Activated CD4-positive, alpha-beta T cell treated with anti-CD3 and anti-CD28 coated beads for 24 hours (primary cell): ENCODE data around the gene DDX10.

ENCODE experiments used
- DNase-seq, 2 donors: peaks; one replicate each; pipeline ENCODE4 v3.0.0-alpha.2; 2020; ENCODE audit warnings: low read depth in 2 of 2

The DDX10 gene

DNA sequence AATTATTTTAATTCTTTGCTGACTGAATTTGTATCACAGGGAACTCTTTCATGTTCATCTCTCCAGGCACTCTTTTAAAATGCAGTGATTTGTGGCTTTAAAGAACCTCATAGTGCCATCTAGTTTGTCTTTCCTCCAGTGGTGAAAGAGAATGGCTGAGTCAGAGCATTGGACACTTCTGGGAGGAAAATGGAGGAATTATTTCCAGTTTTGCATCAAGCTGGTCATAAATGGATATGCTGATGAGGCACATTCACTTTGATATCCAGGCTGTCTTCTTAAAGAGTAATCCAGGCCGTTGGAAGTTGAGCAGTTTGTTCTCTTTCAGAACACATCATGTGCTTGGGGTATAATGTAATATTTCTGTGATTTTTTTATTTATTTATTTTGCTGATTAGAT, 273.7 kb downstream of the DDX10 start:
- DNase-seq = no peak

DNA sequence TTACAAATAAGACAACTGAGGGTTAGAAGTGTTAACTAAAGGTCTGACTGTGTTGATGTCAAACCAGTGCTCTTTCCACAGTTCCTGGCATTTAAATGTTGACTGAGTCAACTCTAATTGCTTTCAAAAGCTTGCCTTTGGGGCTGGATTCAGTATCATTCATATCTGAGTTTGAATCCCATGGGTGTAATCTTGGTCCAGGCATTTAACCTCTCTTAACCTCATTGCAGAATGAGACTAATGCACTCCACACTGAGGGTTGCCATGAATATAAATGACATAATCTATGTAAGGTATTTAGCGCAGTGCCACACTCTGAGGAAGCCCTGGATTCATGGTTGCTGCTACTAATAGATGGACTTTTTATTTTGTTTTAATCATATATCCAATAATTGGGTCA, 274.3 kb downstream of the DDX10 start:
- DNase-seq = no peak

DNA sequence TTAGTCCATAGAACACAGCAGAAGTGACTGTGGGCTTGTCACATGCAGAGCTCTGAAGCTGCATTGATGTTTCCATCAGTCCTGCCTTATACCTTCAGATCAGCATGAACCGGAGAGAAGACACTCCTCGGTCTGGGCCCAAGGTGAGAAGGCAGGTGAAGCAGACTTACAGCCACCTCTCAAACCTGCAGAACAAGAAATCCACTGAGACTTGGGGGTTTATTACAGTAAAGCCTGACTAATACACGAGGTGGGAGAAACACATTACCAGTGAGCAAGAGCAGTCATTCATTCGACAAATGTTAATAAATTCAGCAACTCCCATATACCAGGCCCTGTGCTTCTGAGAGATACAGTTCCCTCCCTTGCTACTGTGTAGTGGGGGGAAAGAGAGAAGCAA, 279.0 kb downstream of the DDX10 start:
- no peak for DNase-seq

DNA sequence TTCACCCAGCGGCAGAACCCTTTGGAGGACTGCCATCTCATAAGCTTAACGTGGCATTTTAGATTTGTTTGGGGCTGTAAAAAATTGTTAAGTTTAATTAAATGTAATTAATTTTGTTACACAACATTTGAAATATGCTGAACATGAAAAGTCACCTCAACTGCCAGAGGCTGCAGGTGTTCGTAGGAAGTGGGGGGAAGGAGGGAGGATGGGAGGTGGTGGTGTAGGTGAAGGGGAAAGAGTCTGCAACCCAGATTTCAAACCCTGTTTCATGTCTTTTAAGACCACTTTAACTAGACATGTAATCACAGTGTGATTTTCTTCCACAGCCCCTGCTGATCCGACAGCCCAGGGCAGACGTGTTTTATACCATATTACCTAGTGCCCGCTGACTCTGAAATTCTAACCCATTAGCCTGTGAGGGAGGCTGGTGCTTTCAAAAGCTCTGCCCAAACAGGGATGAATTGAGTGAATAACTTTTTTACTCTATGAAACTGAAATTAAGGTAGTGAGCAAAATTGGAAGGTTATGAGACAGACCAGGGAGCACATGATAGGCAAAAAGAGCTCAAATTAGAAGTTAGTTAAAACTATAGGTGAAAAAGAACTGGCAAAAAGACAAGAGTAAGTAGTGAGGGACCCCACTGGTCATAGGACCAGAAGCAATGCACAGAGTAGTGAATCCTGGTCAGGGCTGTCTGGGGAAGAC, 279.8 kb downstream of the DDX10 start:
- DNase-seq = no peak

DNA sequence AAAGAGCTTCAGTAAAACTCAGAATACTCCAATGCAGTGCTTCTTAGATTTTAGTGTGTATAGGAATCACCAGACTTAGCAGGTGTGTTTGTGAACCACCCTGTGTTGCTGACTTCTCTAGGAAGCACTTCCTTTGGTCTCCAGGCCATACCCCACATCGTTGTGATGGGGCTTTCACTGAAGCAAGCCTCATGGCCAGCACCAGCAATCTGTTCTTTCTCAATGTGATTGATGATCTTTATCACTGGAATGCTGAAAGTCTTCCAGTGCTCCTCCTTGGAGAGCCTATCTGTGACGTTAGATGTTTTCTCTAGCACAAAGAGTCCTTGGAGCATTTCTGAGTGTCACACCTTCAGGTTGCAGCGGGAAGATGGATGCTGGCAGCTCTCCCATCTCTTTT, 280.5 kb downstream of the DDX10 start:
- no peak for DNase-seq

DNA sequence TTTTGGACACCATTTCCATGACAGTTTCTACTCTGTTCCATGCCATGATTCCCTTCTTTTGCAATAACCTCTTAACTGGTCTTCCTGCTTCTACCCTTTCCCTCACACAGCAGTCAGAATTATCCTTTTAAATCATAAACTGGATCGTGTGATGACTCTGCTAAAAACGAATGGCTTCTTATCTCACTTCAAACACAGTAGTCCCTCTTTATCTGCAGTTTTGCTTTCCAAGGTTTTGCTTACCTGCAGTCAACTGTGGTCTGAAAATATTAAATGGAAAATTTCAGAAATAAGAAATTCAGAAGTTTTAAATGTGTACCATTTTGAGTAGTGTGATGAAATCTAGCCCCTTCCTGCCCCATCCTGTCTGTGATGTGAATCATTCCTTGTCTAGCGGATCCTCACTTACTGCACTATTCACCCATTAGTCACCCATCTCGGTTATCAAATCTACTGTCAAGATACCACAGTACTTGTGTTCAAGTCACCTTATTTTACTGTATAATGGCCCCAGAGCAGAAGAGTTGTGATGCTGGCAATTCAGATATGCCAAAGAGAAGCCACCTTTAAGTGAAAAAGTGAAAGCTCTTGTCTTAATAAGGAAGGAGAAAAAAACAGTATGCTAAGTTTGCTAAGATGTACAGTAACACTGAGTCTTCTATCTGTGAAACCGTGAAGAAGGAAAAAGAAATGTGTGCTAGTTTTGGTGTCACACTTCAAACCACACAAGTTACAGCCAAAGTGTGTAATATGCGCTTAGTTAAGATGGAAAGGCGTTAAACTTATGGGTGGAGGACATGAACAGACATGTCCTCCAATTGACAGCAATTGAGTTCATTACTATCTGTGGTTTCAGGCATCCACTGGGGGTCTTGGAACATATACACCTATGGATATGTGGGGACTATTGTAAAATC, 283.0 kb downstream of the DDX10 start:
- no peak for DNase-seq

DNA sequence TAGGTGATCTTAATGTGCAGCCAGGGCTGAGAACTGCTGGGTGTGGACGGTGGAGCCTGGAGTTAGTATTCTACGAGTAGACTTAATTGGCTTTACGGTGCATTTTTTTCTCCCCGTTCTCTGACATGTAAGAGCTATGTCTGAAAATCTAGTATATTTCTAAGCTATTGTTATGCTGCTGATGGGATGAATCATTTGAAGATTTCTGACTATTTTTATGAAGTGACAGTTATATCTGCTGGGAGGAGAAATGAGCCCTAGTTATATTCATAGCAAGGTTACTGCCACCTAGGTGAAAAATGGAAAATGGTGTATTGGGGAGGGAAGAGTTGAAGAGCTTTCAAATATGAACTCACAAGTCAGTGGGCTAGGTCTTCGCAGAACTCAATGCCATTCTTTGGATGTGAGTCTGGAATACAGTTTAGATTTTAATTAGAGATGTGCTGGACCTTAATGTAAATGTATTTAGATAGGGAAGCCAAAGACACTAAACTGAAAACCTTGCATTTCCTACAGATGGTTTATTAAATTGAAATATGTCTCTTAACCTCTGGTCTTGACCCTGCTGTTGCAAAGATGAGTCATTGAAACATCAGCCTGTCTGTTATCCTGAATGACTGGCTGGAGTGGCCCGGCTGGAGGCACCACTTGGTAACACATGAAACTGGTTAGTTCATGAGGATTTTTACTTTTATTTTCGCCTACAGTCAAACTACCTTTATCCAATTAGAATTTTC, 293.7 kb downstream of the DDX10 start:
- no peak for DNase-seq

DNA sequence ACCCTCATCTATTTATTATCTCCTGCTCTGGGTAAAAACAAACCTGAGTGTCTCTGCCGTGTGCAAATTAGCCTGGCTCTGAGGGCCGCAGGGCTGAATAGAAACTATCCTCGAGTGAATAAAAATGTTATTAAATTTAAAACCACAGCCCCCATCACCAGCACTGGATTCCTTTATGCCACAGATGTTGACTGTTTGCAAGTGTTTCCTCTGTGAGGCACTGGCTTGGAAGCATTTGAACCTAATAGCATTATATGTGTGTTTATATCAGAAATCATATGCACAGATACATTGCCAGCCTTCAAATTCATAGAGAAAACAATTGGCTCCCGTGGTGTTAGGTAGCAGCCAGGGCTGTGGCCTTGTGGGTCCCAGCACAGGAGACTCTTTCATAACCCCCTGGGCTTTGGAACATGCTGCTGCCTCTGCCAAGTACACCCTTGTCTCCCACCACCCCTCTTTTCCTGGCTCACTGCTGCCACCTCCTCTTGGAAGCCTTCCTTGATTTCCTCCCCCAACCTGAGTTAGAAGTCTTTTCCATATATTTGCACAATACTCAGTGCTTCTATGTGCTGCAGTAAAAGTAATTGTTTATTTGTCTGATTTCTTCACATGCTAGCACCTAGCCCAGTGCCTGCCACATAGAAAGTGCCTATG, 294.4 kb downstream of the DDX10 start:
- no peak for DNase-seq

DNA sequence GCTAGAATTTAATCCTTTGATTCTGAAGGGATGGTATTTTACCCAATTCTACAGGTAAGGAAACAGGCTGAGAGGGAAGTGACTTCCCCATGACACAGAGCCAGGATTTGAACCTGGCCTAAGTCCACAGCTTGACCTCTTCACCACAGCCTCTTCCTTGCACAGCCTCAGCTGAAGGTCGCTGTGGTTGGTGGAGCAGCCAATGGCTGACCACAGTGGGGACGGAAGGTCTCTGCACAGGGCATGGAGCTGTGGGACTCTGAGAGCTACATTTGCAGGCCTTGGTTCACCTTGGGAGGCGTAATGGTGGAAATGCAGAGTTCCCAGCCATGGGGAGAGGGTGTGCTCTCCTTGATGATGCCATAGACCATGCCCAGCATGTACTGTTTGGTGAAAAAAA, 295.0 kb downstream of the DDX10 start:
- no peak for DNase-seq

DNA sequence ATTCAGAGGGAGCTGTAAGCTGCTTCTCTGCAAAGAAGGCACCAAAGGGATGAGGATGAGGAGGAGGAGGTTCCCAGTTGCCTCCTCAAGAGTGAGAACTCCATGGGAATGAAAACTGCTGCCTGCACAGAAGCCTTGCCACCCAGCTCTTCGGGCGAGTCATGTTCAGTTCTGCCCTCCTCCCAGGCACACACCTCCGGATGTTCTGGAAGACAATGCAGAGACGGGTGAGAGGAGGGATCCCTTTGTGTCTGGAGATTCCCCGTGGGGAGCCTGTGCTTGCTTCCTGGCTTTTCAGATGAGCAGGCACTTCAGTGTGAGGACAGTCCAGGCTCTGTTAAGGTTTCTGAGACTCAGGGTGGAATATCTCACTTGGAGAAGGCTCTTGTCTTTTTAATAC, 295.6 kb downstream of the DDX10 start:
- no peak for DNase-seq

DNA sequence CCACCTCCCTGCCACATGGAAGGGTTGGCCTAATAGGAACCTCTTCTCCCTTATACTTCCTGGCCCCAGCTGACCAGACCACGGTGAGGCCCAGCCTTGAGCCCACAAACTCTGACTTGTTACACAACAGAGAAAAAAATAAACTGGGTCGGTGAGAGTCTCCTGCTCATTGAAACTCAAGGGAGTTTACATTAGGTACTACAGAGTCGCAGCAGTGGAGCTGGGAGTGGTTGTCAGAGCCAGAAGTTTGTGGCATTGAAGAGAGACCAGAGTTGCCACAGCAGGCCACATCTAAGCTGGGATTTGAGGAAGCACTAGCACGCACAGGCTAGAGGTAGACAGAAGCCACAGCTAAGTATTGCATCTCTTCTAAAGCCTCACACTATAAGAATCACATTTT, 296.2 kb downstream of the DDX10 start:
- DNase-seq = no peak

DNA sequence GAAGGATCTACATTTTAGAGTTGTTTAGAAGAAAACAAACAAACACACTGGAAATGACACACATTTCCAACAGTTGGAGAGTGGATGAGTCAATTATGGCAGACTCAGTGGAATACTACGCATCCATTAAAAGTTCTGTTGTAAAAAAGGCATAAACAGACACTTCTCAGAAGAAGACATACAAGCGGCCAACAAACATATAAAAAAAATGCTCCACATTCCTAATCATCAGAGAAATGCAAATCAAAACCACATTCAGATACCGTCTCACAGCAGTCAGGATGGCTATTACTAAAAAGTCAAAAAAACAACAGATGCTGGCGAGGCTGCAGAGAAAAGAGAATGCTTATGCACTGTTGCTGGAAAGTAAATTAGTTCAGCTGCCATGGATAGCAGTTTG, 298.2 kb downstream of the DDX10 start:
- no peak for DNase-seq

DNA sequence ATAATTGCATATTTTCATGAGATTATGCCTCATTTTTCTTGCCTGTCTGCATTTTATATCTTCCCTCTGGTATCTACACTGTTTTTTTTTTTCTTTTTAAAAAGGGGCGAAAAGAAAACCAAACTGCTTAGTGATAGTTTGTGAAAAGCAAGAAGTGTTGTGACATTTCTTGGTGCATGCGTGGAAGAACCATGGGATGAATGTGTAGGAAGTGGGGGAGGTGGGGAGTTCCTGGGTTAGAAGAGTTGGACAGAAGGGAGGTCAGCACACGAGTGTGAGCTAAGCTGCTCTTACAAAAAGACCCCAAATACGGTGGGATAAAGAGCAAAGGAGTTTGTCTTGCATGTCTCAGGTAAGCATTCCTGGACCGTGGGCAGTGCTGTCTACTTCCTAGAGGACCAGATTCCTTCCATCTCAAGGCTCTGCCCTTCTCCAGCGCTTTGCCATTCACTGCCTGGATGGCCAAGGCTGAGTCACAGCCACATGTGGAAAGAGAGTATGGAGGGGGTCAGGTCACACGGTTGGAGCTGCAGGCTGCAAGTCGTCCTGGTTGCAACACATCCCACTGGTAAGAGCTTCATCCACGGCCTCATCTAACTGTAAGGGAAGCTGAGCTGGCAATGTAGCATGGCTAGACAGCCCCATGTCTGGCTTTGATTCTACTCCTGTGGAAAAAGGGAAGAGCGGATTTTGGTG, 300.6 kb downstream of the DDX10 start:
- DNase-seq = no peak

DNA sequence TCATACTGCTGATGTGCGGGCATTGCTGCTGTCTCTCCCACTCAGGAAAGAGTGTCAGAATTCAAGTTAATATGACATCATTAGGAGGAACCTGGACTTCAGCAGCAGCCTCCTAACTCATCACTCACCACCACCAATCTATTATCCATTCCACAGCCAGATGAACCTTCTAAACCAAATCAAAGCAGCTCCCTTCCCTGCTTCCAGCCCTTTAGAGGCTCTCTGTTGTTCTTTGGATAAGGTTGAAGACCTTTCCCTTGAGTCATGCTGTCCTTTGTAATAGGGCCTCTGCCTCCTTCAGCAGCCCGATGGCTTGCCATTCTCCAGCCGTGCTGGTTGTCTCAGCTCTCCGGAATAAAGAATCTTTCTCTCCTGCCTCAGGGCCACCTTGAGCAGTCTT, 301.3 kb downstream of the DDX10 start:
- no peak for DNase-seq

DNA sequence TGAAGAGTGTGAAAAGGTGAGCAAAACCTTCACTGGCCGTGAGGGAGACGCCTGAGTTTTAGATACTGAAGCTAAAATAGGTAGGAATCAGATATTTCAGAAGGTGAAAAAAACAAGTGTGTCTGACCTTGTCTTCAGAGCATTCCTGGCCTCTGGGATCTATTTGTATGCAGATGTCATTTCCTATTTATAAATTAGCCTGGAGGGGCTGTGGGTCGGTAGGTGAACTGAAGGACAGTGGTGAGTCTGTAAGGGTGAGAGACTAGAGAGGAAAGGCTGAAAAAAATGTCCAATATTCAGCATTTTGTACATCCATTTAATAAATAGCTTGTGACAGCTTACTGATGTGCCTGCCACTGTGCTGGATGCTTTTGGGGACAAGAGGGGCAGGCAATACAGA, 302.1 kb downstream of the DDX10 start:
- DNase-seq = no peak

DNA sequence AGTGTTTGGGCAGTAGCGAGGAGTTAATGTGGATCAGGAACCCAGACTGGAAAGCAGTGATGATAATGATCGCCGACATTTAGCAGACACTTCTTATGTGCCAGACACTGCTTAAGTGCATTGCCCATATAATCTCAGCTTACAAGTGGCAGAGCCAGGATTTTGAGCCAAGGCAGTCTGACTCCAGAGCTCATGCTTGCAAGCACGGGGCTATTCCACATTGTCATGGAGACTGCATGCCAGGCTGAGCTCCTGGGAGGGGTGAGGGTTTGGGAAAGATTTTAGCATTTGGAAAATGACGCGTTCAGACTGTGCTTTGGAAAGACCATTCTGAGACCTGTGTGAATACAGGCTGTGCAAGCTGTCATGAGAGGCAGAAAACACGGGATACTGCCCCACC, 302.7 kb downstream of the DDX10 start:
- no peak for DNase-seq

DNA sequence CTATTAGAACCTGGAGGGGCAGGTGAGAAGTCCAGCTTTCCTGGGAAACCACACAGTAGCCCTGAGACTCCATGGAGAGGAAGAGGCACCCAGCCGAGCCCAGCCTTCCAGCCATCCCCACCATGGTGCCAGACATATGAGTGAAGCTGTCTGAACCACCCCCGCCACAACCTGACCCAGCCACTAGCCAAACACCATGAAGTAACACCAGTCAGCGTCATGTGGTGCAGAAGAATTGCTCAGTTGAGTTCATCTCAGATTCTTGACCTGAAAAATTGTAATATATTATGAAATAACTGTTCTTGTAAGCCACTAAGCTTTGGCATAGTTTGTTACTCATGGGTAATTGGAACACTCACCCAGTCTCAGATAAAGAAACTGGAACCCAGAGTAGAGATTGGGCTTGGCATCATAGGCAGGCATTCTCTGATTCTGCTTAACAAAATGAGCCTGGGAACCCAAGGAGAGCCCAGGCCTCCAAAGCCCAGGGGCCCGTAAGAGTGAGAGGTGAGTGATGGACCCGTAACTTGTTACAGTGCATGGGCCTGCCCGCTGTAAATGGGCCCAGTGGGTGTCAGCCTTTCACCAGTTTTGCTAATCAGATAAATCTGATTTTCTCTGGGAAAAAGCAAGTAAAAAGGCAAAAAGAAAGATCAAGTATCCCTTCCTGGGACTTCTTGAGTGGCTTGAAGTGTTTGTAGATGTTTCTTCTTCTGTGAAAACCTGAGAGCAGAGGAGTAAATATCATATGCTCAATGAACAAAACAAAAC, 305.5 kb downstream of the DDX10 start:
- DNase-seq = no peak

DNA sequence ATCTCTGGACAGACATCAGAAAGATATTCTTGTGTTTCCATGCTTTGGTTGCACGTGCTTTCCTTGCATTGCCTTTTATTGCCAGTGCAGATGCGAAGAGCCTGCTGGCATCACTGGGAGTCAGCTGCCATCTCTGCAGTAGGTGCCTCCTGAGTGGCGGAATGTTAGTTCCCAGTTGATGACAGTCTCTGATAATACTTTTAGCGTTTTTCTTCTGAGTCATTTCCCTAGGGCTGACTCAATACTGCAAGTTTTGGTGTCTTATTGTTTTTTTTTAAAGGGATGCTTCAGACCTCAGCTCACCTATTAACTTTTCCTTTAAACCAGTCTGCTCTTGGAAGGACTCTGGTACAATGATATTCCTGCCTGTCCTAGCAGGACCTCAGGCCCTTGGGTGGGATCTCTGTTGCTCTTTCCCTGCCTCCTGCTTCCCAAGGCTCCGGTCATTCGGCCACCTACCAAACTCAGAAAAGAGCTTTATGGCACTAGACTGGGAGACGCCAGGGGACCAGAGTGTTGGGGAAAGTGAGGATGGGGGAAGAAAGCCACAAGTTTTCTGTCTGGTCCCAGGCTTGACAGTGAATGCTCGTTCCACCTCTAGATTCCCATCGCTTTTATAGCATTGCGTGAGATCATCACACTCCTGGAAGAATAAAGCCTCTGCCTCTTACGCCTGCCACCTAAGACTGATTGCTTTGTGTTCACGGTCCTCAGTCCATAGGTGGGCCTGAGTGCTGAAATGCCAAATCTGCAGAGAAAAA, 308.7 kb downstream of the DDX10 start:
- DNase-seq = no peak

DNA sequence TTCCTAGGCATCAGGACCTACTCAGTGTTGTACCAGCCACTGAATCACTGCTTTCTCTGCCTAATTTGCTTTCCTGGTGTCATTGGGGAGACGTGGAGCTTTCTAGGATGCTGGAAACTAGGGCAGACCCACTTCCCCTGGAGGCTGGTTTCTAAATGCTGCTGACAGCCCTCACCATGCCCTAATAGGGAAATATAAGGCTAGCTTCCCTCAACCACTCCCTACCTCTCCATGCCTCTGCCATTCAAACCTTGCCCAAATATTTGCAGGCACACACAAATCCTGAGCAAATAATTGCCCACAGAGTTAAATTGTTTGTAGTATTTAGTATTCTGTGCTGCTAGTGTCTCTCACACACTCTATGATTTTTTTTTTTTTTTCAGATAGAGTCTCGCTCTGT, 310.2 kb downstream of the DDX10 start:
- DNase-seq = no peak

DNA sequence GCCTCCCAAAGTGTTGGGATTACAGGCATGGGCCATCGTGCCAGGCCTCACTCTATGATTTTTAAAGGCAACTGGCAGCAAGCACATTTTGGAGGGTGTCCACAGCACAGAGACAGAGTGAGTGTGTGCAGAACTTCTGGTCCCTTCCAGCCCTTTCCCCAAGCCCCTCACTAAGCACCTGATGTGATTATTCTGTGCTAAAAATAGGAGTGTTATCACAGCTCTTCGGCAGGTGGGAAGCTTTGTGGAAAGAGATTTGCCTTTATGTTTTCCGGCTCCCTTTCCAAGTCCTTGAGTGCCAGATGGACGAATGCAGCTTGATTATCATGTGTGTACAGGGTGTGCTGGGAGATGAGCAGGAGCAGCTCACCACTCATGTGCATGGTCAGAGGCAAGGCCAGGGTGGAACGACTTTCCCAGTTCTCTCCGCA, 310.8 kb downstream of the DDX10 start:
- no peak for DNase-seq
